NB4 (cell line): ENCODE data around the gene SPSB4.

Experiments used
- POLR2A ChIP-seq: IDR thresholded peaks from 2 replicates; pipeline ENCODE4 v1.6.1; 2011; ENCODE audit warnings: mild to moderate bottlenecking; ENCODE audit not compliant: insufficient read length; ENCODE audit errors: extremely low read depth
- TF ChIP-seq, protein P1 (sequence below): IDR thresholded peaks from one replicate; pipeline ENCODE4 v1.5.1; 2012; ENCODE audit warnings: low read depth, low read length

DNA sequence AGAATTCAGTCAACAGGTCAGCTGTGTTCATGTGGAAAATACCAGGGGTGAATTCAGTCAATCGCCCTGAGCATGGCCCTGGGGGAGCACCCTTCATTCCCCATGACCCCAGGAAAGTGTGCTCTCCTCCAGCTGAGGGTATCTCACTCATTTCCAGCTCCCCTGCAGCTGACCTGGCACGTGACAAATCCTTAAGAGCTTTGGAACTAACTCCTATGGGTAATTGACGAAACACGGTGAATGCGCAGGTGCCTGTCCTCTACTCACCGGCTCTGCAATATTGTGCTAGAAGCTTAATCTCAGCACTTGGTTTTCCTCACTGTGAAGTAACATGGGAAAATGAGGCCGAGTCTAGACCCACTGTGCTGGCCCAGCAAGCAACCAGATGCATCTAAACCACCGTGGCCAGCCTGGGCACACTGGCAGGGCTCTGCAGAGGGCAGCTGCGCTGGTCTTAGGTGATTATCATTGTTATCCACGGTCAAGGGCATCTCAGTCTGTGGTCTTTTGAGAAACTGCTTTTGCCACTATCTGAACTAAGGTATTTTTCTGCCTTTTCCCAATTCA, 63.1 kb downstream of the SPSB4 start:
- TF ChIP-seq, protein P1, sequence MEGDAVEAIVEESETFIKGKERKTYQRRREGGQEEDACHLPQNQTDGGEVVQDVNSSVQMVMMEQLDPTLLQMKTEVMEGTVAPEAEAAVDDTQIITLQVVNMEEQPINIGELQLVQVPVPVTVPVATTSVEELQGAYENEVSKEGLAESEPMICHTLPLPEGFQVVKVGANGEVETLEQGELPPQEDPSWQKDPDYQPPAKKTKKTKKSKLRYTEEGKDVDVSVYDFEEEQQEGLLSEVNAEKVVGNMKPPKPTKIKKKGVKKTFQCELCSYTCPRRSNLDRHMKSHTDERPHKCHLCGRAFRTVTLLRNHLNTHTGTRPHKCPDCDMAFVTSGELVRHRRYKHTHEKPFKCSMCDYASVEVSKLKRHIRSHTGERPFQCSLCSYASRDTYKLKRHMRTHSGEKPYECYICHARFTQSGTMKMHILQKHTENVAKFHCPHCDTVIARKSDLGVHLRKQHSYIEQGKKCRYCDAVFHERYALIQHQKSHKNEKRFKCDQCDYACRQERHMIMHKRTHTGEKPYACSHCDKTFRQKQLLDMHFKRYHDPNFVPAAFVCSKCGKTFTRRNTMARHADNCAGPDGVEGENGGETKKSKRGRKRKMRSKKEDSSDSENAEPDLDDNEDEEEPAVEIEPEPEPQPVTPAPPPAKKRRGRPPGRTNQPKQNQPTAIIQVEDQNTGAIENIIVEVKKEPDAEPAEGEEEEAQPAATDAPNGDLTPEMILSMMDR = no peak
- no peak for TF ChIP-seq POLR2A
